GM18519 (cell line): ENCODE measurements around the gene TAF12.
"Not testable (repeated sequence)": the region's sequence is repeated elsewhere in the genome, so short reads cannot be mapped to it uniquely, and the experiment has no call there.

Source experiments
- ATAC-seq: cut with Tn5 transposase; IDR thresholded peaks from one replicate; pipeline ENCODE4 v1.9.1; 2021; ENCODE audit warnings: mild to moderate bottlenecking, moderate library complexity; ENCODE audit not compliant: unreplicated experiment, low FRiP score

TAF12 gene

GRCh38 chr1:28586585-28587391, 56.1 kb downstream of the TAF12 start:
- ATAC-seq = not testable (repeated sequence)

- no peak for ATAC-seq
Measured at GRCh38 chr1:28582248-28582615, 60.6 kb downstream of the TAF12 start.

- ATAC-seq = peak; percentile 72
Measured at GRCh38 chr1:28581531-28582247, 61.2 kb downstream of the TAF12 start.

GRCh38 chr1:28580722-28581530, 61.9 kb downstream of the TAF12 start:
- peak; percentile 26 for ATAC-seq

GRCh38 chr1:28579401-28579800, 63.5 kb downstream of the TAF12 start:
- ATAC-seq = no peak

DNA sequence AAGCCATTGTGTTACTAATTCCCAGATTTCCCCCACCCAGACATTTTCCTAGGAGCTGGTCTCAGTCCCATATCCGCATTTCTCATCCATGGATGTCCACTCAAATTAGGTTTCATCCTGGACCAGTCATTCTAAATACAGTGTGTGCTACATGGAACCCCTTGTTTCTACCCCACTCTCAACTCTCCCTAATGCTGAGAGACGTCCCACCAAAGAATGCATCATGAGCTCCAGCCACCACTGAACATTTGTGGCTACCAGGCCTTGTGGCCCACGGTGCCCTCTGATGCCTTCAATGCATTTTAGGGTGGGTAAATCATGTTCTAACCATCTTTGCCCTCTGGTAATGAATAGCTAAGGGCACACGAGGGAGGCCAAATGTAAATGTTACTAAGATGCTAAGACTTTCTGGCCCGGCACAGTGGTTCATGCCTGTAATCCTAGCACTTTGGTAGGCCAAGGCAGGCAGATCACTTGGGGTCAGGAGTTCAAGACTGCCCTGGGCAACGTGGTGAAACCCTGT, 64.1 kb downstream of the TAF12 start:
- ATAC-seq = no peak

- no peak for ATAC-seq
Measured at GRCh38 chr1:28577738-28578536, 64.9 kb downstream of the TAF12 start.

- ATAC-seq = no peak
Measured at GRCh38 chr1:28577052-28577678, 65.7 kb downstream of the TAF12 start.

DNA sequence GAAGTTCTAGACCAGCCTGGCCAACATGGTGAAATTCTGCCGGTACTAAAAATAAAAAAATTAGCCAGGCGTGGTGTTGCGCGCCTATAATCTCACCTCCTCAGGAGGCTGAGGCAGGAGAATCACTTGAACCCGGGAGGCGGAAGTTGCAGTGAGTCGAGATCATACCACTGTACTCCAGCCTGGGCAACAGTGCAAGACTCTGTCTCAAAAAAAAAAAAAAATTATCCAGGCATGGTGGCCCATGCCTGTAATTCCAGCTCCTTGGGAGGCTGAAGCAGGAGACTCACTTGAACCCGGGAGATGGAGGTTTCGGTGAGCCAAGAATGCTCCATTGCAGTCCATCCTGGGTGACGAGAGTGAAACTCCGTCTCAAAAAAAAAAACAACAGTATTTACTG, 69.3 kb downstream of the TAF12 start:
- no peak for ATAC-seq

- ATAC-seq = not testable (repeated sequence)
Measured at GRCh38 chr1:28572891-28573290, 70.0 kb downstream of the TAF12 start.

DNA sequence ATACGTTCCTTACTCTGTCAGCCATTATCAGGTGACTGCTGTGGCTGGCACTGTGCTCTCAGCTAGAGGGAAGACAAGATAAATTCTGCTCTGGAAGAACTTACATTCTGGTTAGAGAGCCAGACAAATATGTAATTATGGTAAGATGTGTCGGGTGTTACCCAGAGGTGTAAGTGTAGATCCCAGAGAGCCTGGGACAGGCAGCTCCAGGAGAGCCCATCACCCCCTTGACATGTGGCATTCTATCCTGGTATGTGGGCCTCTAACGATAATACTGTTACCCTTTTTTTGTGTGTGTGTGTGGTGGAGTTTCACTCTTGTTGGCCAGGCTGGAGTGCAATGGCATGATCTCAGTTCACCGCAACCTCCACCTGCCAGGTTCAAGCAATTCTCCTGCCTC, 71.0 kb downstream of the TAF12 start:
- ATAC-seq = no peak

DNA sequence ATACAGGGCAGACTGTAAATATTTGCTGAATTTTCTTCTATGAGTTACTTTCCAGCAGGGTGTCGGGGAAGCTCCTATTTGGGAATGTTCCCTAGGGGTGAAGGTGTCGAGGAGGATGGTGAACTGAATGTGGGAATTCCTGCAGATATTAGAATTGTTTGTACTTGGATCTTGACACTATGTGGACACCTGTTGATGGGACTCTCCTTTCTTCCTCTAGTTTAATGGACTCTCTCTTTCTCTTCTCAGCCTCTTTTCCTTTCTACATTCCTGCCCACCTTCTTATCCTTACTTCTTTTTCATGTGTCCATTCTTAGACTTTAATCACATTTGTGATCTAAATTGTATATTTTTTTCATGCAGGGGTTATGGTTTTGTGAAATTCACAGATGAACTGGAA, 75.9 kb downstream of the TAF12 start:
- ATAC-seq = no peak

- no peak for ATAC-seq
Measured at GRCh38 chr1:28565726-28566125, 77.1 kb downstream of the TAF12 start.

GRCh38 chr1:28565040-28565439, 77.8 kb downstream of the TAF12 start:
- ATAC-seq = no peak

DNA sequence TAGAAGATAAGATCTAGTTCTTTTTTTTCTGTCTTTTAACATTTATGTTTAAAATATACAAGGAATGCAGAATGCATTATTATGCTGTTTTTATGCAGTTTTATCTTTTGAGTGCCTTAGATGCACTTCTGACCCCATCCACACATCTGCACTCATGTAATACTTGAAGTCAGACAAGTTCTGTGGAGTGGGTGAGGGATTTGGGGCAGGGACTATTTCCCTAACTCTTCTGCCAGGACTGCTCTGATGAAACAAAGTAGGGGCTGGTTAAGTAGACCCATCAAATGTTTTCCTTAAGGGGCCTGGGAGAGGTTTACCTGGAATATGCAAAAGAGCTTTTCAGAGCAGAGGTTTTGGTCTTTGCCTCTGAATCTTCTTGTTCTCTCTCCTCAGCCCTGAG, 78.6 kb downstream of the TAF12 start:
- ATAC-seq = no peak

DNA sequence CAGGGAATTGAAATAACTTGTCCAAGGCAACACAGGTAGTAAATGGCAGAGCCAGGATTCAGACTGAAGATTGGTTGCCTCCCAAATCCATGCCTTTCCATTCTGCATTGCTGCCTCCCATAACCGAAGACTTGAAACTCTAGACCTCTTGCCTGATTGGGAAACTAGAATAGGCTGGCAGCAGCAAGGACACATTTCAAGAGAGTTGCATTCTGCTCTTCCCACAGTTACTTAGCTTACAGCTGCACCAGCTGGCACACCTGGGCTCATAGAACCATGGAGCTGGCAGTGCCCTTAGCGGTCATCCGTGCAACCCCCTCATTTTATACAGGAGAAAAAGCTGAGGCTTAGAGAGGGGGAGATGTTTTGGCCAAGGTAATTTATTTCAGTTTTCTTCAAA, 82.0 kb downstream of the TAF12 start:
- no peak for ATAC-seq
